ENCODE data around the gene CNGA2.

GRCh38 chrX:151763711-151764110 is 29.2 kb downstream of the CNGA2 start:
- TF ChIP-seq CTCF (IDR thresholded peaks at IDR 0.05; ENCODE audit: low read depth, low read length, missing input control) = no peak
- TF ChIP-seq, protein P1, sequence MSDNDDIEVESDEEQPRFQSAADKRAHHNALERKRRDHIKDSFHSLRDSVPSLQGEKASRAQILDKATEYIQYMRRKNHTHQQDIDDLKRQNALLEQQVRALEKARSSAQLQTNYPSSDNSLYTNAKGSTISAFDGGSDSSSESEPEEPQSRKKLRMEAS (IDR thresholded peaks at IDR 0.05) = no peak
- no peak for TF ChIP-seq TAF1 (conservative IDR thresholded peaks at IDR 0.05)
